Limb (tissue), 2 donors: ENCODE data around the gene DNAH14.
"Not testable (repeated sequence)": the region's sequence is repeated elsewhere in the genome, so short reads cannot be mapped to it uniquely, and the experiment has no call there.

Experiments used
- DNase-seq, 2 donors: peaks; one replicate each; pipeline ENCODE4 v3.0.0-alpha.2; 2016; ENCODE audit errors: extremely low spot score in 2 of 2

The DNAH14 gene

DNA sequence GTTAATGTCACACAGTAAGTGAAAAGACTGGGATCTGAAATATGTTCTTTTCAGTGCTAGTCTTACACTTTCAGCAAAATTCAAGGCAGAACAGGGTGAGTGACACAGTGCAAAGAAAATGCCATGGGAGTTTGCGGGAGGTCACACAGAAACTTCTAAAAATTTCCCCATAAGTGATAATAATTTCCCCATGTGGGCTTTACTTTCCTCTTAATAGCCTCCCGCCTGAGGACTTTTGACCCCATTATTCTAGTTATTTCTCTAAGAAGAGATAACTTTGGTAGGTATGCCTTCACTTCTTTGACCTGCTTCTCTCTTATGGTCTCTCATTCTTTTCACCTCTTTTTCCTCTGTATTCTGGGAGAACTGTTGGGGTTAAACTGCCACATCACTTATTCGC, 8.1 kb upstream of the DNAH14 start:
- DNase-seq = no peak

DNA sequence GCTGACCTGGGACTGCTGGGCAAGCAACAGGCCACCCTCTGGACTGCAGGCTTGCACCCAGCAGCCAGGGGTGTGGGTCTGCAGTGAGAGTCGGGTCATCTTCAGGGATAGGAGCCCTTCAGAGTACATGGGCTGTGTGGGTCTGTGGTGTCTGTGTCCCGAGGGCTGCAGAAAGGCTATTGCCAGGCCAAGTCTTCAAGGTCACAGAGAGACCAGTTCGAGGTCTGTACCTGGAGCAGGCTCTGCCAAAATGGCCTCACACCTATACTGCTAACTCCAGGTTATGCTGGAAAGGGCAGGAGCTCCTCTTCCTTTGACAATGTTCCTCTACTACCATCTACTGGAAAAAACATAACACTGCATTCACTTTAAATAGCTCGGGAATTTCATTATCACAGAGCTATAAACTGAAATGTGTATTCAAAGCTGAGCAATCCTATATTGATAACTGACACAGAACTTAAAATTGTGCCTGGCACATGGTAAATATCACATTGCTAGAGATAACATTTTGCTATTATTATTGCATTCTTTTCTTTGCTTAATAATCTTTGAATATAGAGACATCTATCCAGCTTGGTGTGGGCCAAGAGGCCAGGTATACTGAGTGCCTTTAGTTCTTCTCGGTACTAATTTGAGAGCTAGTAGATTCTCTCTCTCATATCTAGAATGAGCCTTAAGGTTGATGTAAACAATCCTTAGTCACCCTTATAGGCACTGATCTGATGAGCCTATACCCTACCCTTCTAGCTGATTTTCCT, 6.9 kb upstream of the DNAH14 start:
- peak; percentile 41 to 65 for DNase-seq

DNA sequence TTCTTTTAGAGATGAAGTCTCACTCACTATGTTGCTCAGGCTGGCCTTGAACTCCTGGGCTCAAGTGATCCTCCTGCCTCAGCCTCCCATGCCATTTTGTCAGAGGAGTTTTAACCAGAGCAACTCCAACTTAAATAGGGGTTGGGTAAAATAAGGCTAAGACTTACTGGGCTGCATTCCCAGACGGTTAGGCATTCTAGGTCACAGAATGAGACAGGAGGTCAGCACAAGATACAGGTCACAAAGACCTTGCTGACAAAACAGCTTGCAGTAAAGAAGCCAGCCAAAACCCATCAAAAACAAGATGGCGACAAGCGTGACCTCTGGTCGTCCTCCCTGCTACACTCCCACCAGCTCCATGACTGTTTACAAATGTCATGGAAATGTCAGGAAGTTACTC, 5.7 kb upstream of the DNAH14 start:
- DNase-seq = no peak

DNA sequence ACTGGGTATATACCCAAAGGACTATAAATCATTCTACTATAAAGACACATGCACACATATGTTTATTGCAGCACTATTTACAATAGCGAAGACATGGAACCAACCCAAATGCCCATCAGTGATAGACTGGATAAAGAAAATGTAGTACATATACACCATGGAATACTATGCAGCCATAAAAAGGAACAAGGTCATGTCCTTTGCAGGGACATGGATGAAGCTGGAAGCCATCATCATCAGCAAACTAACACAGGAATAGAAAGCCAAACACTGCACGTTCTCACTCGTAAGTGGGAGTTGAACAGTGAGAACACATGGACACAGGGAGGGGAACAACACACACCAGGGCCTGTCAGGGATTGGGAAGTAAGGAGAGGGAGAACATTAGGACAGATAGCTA, 1.8 kb upstream of the DNAH14 start:
- DNase-seq = not testable (repeated sequence)

DNA sequence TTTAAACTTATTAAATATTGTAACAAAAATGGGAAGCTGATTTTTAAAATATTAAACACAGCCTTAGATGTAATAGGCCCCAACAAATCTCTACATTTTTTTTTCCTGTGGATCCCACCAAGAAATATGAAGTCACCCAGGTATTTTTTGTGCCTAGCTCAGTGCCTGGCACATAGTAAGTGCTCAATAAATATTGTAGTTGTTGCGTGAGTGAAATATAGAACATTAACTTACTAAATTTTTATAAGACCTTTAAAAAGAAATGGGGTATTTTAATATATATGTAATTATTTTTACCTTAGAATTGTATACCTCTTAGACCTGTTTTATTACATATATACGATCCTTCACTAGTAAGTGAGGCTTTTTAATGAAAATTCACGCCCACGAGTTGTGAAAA, 569 bp upstream of the DNAH14 start:
- DNase-seq = no peak

DNA sequence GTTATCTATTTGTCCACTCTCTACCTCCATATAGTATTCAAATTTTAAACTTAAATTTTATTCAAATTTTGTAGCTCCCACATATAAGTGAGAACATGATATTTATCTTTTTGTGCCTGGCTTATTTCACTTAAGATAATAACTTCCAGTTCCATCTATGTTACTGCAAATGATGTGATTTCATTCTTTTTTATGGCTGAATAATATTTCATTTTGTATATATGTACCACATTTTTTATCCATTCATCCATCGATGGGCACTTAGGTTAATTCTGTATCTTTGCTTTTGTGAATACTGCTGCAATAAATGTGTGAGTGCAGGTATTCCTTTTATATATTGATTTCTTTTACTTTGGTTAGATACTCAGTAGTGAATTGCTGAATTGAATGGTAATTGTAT, 2.1 kb downstream of the DNAH14 start:
- DNase-seq = no peak

DNA sequence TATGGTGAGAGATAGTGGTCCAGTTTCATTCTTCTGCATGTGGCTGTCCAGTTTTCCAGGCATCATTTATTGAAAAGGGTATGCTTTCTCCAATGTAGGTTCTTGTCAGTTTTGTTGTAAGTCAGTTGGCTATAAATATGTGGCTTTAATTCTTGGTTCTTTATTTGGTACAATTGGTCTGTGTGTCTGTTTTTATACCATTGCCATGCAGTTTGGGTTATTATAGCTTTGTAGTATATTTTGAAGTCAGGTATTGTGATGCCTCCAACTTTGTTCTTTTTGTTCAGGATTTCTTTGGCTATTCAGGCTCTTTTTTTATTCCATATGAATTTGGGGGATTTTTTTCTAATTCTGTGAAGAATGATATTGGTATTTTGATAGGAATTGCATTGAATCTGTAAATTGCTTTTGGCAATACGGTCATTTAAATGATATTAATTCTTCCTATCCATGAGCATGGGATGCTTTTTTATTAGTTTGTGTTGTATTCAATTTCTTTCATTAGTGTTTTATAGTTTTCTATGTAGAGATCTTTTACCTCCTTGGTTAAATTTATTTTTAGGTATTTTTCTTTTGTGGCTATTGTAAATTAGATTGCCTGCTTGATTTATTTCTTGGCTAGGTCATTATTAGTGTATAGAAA, 3.3 kb downstream of the DNAH14 start:
- no peak for DNase-seq

DNA sequence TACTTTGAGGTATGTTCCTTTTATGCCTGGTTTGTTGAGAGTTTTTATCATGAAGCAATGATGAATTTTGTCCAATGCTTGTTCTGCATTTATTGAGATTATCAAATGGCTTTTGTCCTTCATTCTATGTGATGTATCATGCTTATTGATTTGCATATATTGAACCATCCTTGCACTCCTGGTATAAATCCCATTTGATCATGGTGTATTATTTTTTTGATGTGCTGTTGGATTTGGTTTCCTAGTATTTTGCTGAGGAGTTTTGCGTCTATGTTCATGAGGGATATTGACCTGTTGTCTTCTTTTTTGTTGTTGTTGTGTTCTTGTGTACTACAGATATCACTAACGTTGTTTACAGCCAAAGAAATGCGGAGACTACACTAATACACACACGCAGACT, 4.1 kb downstream of the DNAH14 start:
- no peak for DNase-seq

DNA sequence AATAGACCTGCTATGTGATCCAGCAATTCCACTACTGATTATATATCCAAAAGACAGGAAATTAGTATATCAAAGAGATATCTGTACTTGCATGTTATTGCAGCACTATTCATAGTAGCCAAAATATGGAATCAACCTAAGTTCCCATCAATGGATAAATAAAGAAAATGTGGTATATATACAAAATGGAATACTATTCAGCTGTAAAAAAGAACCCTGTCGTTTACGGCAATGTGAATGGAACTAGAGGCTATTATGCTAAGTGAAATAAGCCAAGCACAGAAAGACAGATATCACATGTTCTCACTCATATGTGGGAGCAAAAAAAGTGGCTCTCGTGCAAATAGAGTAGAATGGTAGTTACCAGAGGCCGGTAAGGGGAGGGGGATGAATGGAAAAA, 9.2 kb downstream of the DNAH14 start:
- no peak for DNase-seq

DNA sequence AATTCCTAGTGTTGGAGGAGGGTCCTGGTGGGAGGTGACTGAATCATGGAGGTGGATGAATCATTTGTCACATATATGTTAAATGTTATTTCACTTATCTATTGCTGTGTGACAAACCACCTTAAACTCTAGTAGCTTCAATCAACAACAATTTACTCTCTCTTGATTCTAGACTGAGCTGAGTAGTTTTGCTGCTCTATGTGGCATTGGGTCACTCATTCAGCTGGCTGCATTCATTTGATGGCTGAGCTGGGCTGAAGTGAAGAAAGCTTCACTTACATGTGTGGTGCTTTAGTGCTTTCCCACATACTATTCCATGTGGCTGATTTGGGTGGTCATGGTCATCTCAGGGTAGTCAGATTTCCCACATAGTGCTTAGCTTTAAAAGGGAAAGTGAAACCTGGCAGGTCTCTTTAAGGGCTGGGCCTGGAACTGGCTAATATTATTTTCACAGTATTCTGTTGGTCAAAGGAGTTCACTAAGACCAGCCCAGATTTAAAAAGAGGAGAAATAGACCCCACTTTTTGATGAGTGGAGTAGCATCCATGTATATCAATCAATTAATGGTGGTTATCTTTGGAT, 10.5 kb downstream of the DNAH14 start:
- DNase-seq = no peak

DNA sequence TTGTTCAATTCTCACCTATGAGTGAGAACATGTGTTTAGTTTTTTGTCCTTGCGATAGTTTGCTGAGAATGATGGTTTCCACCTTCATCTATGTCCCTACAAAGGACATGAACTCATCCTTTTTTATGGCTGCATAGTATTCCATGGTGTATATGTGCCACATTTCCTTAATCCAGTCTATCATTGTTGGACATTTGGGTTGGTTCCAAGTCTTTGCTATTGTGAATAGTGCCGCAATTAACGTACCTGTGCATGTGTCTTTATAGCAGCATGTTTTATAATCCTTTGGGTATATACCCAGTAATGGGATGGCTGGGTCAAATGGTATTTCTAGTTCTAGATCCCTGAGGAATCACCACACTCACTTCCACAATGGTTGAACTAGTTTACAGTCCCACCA, 11.3 kb downstream of the DNAH14 start:
- not testable (repeated sequence) for DNase-seq

DNA sequence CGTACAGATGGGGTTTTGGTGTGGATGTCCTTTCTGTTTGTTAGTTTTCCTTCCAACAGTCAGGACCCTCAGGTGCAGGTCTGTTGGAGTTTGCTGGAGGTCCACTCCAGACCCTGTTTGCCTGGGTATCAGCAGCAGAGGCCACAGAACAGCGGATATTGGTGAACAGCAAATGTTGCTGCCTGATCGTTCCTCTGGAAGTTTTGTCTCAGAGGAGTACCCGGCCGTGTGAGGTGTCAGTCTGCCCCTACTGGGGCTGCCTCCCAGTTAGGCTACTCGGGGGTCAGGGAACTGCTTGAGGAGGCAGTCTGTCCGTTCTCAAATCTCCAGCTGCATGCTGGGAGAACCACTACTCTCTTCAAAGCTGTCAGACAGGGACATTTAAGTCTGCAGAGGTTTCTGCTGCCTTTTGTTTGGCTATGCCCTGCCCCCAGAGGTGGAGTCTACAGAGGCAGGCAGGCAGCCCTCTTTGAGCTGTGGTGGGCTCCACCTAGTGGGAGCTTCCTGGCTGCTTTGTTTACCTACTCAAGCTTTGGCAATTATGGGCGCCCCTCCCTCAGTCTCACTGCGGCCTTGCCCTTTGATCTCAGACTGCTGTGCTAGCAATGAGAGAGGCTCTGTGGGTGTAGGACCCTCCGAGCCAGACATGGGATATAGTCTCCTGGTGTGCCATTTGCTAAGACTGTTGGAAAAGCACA, 16.3 kb downstream of the DNAH14 start:
- not testable (repeated sequence) for DNase-seq

DNA sequence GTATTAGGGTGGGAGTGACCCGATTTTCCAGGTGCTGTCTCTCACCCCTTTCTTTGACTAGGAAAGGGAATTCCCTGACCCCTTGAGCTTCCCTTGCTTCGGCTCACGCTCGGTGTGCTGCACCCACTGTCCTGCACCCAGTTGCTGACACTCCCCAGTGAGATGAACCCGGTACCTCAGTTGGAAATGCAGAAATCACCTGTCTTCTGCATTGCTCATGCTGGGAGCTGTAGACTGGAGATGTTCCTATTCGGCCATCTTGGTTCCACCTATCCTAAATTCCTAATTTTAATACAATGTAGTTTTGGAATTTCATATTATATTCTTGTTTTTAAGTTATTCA, 16.8 kb downstream of the DNAH14 start:
- DNase-seq = not testable (repeated sequence)

DNA sequence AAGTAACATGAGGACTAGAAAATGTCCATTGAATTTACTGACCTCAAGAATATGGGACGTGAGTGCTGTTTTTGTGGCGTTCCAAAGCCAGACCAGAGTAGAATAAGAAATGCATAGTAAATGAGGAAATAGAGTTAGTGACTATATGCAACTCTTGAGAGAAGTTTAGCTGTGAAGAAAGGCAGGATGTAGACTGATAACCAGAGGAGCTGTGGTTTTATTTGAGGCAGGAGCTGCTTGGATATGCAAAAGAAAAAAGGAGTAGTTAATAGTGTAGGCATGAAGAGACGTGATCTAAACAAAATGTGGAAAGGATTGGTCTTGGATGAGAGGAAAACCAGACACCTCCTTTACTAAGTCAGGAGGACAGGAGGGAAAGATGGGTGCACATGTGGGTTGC, 28.2 kb downstream of the DNAH14 start:
- DNase-seq = no peak

DNA sequence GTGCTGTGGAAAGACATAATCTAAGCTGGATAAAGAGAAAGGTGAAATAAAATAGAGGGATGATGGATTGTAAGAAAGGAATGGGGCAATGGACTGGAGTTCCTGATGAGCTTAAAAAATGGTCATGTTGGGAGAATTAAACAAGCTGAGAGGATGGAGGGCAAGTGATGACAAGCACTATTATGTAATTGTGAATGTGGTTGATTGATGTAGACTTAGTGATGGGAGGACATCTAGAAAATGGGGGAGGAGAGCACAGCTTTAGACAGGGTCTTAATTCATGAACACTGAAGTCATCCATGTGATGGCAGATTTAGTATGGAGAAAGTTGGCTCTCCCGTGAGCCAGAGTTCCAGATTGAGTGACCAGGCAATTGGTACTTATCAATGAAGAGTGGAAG, 29.0 kb downstream of the DNAH14 start:
- no peak for DNase-seq

DNA sequence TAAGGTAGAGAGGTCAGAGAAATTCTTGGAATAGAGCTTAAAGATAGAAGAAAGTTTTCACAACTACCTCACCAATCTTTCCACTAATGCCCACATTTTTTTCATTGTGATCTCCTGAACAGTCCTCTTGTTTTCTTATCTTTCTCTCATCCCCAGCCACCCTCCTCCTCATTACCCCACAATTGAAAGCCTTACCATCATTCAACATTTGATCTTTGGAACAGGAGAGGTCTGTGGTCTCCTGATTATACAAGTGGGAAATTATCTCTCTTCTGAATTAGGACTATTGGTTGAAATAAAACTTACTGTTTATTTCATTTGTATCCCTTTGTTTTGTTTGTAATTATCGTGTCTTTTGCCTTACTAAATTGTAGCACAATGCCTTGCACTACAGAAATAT, 29.6 kb downstream of the DNAH14 start:
- DNase-seq = no peak

DNA sequence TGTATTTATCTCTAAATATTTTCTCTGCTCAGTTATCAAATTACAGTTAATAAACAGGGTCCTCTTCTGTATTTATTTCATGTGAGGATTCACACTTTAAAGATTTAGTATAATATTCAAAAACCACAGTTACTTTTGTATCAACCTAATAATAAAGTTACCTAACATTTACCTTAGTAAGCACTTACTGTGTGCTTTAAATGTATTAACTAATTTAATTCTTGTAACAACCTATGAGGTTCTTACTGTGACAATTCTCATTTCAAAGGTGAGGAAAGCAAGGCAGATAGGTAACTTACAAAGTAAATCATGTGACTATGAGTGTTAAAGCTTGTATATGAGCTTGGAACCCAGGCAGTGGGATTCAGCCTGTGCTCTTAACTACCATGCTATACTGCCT, 30.2 kb downstream of the DNAH14 start:
- DNase-seq = no peak

DNA sequence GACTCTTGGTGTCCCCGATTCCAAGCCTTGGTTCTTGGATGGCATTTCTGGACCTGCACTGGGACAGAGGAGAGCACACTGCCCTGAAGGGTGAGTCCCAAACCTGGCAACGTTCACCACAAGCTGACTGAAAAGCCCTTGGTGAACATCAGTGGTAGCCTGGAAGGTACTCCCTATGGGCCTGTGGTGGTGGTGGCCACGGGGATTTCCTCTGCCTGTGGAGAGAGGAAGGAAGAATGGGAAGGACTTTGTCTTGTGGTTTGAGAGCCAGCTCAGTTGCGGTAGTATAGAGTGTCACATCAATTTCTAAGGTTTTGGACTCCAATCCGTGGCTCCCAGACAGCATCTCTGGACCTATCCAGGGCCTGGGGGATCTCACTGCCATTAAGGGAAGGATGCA, 50.7 kb downstream of the DNAH14 start:
- DNase-seq = no peak

DNA sequence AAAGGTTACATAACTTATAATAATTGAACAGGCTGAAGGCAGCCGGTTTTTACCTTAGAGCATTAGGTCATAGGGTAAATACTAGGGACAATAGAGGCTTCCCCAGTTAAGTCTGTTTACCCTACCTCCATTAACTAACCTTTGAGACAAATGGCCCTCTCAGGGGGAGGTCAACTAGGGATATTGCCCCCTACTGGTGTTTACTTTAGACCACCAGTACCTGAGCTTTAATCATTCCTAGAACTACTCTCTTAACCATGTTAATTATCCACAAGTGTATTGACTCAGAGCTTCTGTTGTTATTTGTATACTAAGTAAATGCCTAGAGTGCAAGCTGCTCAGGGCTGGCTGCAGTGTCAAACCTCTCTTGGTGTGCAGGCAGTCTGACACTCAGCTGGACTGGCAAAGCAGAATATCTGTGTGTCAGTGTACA, 52.5 kb downstream of the DNAH14 start:
- DNase-seq = not testable (repeated sequence)

DNA sequence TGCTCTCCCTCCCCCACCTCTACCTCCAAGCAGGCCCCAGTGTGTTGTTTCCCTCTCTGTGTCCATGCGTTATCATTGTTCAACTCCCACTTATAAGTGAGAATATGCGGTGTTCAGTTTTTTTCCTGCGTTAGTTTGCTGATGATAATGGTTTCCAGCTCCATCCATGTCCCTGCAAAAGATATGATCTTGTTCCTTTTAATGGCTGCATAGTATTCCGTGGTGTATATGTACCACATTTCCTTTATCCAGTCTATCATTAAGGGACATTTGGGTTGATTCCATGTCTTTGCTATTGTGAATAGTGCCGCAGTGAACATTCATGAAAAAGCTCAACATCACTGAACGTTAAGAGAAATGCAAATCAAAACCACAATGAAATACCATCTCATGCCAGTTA, 58.6 kb downstream of the DNAH14 start:
- DNase-seq = no peak

DNA sequence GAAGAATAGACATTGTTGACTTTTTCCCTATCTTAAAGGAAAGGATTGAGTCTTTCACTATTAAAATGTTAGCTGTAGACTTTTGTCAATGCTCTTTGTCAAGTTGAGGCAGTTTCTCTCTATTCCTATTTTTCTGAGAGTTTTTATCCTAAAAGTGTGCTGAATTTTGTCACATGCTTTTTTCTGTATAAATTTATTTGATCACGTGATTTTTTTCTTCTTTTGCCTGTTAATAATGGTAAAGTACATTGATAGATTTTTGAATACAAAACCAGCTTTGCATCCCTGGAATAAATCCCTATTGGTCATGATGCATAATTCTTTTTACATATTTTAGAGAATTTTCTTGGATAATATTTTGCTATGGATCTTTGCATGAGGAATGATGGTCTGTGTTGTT, 60.1 kb downstream of the DNAH14 start:
- DNase-seq = no peak

DNA sequence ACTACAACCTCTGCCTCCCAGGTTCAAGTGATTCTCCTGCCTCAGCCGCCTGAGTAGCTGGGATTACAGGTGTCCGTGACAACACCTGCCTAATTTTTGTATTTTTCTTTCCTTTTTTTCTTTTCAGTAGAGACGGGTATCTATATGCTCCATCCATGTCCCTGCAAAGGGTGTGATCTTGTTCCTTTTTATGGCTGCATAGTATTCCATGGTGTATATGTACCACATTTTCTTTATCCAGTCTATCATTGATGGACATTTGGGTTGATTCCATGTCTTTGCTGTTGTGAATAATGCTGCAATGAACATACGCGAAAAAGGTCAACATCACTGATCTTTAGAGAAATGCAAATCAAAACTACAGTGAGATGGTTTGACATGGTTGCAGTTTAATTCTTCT, 62.1 kb downstream of the DNAH14 start:
- DNase-seq = not testable (repeated sequence)
